ENCODE results near the gene DLG1.

GRCh38 chr3:197337214-197337613, 38.8 kb upstream of the DLG1 start:
- TF ChIP-seq POLR2A (IDR thresholded peaks at IDR 0.05) = no peak
- no peak for TF ChIP-seq CTCF (IDR thresholded peaks at IDR 0.05)
